Kidney (tissue), 14 donors: ENCODE measurements around the gene TPK1. TPM values are rescaled to one million over a fixed set of nuclear protein-coding genes. Genes with fewer than 3 reads are reported as not detected.

Experiments
- DNase-seq, 5 donors: peaks; one replicate each; pipeline ENCODE4 v3.0.0-alpha.2; 2013 to 2020
- FAIRE-seq: peaks from 2 replicates; lab custom pipeline; 2012; peaks lifted over from hg19 to GRCh38; lab: Jason Lieb, UNC
- H3K27ac ChIP-seq, 2 donors: one replicate each; pipeline ENCODE4 v1.7.0; 2013; ENCODE audit warnings: low read depth in 2 of 2, low read length in 2 of 2, inconsistent platforms in 1 of 2
- H3K27me3 ChIP-seq: one replicate; pipeline ENCODE4 v1.7.1; 2013; ENCODE audit warnings: low read length, inconsistent platforms; ENCODE audit not compliant: control insufficient read depth, insufficient read depth
- H3K36me3 ChIP-seq, 3 donors: one replicate each; pipeline versions ENCODE4 v1.7.0 to v1.7.1; 2013; ENCODE audit warnings: low read length in 3 of 3, control low read depth in 1 of 3, inconsistent platforms in 1 of 3; ENCODE audit not compliant: insufficient read depth in 3 of 3, control insufficient read depth in 2 of 3
- H3K4me1 ChIP-seq, 3 donors: one replicate each; pipeline versions ENCODE4 v1.7.0 to v1.7.1; 2013; ENCODE audit warnings: low read length in 3 of 3, inconsistent platforms in 1 of 3, low read depth in 1 of 3; ENCODE audit not compliant: control insufficient read depth in 2 of 3, insufficient read depth in 2 of 3
- H3K4me3 ChIP-seq, 3 donors: one replicate each; pipeline versions ENCODE4 v1.7.0 to v1.8.1; 2013; ENCODE audit warnings: low read length in 3 of 3, control low read depth in 1 of 3, inconsistent platforms in 1 of 3
- H3K9ac ChIP-seq, 3 donors: one replicate each; pipeline versions ENCODE4 v1.7.0 to v1.7.1; 2013; ENCODE audit warnings: low read length in 3 of 3, control low read depth in 1 of 3, inconsistent platforms in 1 of 3
- H3K9me3 ChIP-seq, 3 donors: one replicate each; pipeline versions ENCODE4 v1.7.0 to v1.7.1; 2013; ENCODE audit warnings: low read length in 3 of 3, control low read depth in 1 of 3, inconsistent platforms in 1 of 3; ENCODE audit not compliant: control insufficient read depth in 2 of 3, insufficient read depth in 1 of 3
- intact Hi-C: fragments of 100-400 bp; cut with DNase I; formaldehyde crosslinking; loops from one replicate; pipeline ENCODE4 v1.11.1; 2022
- polyA plus RNA-seq: library from polyadenylated mRNA; stranded (reverse); fragments of 350-450 nt; fragmentation: Illumina TruSeq; extraction: RNeasy Lipid Tissue Mini Kit (QIAGEN cat#74804); gene quantifications from one replicate; pipeline ENCODE4 v1.2.3, GENCODE V29; 2014; ENCODE audit warnings: low read depth, low replicate concordance; ENCODE audit not compliant: insufficient read depth
- total RNA-seq: library from RNA; stranded (reverse); fragmentation: NEBNext Ultra II Directional; extraction: Animal tissue kit (Norgen Biotek cat#: 25700); gene quantifications from one replicate; pipeline ENCODE4 v1.2.1, GENCODE V29; 2021
- TF ChIP-seq, protein P1 (sequence below): IDR thresholded peaks from 3 replicates; pipeline ENCODE4 v1.5.1; 2012; ENCODE audit warnings: mild to moderate bottlenecking, moderate library complexity, borderline replicate concordance; ENCODE audit not compliant: insufficient read depth; ENCODE audit errors: extremely low read depth
- donor health status: control.
- donor health status: control.
- donor health status: control.
- donor health status: control.
- donor health status: control.
- donor health status: DM: yes; HTN: yes; CAD: no.
- donor health status: Normal renal cell carcinoma (clear cell type).

The TPK1 gene
- total and polyA plus RNA-seq, 2 donors from 2014 or later, result 5.3 to 15.5 TPM

DNA sequence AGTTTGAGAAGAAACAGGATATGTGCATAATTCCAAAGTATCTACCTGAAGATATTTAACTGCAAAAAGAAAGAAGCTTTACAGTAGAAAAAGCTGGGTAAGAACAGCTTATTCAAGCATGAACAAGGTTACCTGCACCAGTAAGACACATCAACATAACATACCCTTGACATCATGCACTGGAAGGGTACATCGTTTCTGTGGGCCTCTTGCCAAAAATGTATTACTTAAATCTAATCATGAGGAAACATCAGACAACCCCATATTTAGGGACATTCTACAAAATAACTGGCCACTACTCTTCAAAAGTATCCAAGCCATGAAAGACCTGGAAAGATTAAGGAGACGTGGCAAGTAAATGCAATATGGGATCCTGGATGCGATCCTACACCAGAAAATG lies 18.9 kb downstream of the TPK1 start:
- H3K9ac ChIP-seq, result no peak overlapping the region
- no peak for DNase-seq
- H3K9me3 ChIP-seq, result no peaks in the 10 kb centered on the region
- peaks cover 0 to 3% (median 0%) of the 10 kb centered on the region in 3 donors for H3K4me1 ChIP-seq
- no peaks in the 10 kb centered on the region for H3K27me3 ChIP-seq
- H3K27ac ChIP-seq, result no peak overlapping the region
- TF ChIP-seq, protein P1, sequence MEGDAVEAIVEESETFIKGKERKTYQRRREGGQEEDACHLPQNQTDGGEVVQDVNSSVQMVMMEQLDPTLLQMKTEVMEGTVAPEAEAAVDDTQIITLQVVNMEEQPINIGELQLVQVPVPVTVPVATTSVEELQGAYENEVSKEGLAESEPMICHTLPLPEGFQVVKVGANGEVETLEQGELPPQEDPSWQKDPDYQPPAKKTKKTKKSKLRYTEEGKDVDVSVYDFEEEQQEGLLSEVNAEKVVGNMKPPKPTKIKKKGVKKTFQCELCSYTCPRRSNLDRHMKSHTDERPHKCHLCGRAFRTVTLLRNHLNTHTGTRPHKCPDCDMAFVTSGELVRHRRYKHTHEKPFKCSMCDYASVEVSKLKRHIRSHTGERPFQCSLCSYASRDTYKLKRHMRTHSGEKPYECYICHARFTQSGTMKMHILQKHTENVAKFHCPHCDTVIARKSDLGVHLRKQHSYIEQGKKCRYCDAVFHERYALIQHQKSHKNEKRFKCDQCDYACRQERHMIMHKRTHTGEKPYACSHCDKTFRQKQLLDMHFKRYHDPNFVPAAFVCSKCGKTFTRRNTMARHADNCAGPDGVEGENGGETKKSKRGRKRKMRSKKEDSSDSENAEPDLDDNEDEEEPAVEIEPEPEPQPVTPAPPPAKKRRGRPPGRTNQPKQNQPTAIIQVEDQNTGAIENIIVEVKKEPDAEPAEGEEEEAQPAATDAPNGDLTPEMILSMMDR, result no peak
- H3K36me3 ChIP-seq, result no peaks in the 10 kb centered on the region
- FAIRE-seq, result no peak
- intact Hi-C loops, result no loop called here
- H3K4me3 ChIP-seq, result no peak overlapping the region

DNA sequence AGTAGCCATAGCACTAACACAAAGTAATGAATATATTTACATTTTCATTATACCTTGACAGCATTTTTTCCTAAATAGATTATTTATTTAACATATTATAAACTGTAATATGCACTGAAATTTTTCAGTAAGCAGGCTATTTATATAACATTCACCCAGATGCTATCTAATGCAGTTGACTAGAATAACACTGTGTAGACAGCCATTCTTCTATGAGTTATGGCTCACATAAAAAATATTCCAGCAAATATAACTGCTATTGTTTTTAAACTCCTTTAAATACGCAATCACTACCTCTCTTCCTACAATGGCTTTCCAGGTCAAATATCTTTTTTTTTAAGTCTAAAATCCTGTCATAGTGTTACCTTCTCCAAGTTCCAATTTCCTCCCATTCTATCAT lies 21.6 kb downstream of the TPK1 start:
- DNase-seq, result peak in 1 of 5 donors; percentile 25
- Histone ChIP-seq H3K4me1 (no peaks in the 10 kb centered on the region), H3K9me3 (no peaks in the 10 kb centered on the region), H3K27me3 (no peaks in the 10 kb centered on the region), H3K4me3 (no peak overlapping the region), H3K27ac (no peak overlapping the region), H3K36me3 (no peaks in the 10 kb centered on the region), H3K9ac (no peak overlapping the region)
- FAIRE-seq, result no peak
- intact Hi-C loops, result no loop called here
- TF ChIP-seq, protein P1, result no peak

DNA sequence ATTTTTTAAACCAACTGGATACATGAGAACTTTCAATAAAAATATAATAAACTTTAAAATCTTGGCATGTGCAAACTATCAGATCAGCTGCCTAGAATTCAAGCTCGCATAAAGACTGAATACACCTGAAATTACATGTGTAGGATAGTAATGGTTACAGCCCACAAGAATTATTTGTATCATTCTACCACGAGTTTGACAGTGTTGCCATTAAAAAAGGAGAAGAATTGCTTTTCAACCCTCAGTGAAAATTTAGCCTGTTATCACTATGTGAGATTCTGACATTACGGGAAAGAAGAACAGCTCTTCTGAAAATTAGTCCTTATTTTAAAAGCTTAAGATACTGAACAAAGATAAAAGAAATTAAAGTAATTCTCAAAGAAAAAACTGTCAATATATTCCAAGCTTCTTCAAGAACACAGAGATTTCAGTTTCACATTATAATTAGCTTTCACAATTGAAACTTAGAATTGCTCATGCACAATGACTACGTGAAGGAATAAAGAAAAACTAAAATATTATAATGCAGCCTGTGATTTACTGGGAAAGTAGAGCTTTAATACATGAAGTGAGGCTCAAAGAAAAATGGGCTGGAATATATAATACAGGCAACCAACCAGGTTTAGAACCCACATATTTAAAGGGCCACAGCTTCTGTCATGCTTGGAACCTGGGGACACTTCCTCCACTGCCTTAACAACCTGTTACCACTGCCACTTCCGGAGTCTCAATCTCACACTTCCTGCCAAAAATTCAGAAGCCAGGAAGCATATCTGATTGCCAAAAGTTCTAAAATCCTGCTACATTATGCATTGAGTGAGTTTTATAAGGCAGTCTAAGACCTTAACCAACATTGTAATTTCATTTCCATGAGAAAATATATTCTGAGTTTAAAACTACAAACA lies 23.2 kb downstream of the TPK1 start:
- intact Hi-C loops, result no loop called here
- DNase-seq (no peak), FAIRE-seq (no peak)
- no peaks in the 10 kb centered on the region for H3K36me3 ChIP-seq
- no peaks in the 10 kb centered on the region for H3K9me3 ChIP-seq
- no peaks in the 10 kb centered on the region for H3K27me3 ChIP-seq
- no peak overlapping the region for H3K4me3 ChIP-seq
- H3K4me1 ChIP-seq, result no peaks in the 10 kb centered on the region
- H3K27ac ChIP-seq, result no peak overlapping the region
- TF ChIP-seq, protein P1, result no peak
- no peak overlapping the region for H3K9ac ChIP-seq
